OCI-LY7 (cell line): ENCODE data around the gene ECSIT. TPM values are rescaled to one million over a fixed set of nuclear protein-coding genes. Genes with fewer than 3 reads are reported as not detected.

ENCODE experiments used
- BruUV-seq: library from RNA; stranded (reverse); fragments of 400-500 nt; replicated peaks from 2 replicates; lab custom pipeline; 2021; lab: Mats Ljungman, UMichigan
- CTCF ChIA-PET: fragments of 300-600 bp; sonication (Branson Sonifier 250); formaldehyde crosslinking; loops from one replicate; lab custom pipeline; 2022; ENCODE audit warnings: antibody characterized with exemption; ENCODE audit not compliant: unreplicated experiment; lab: Charles Lee
- POLR2A ChIA-PET: fragments of 300-600 bp; sonication (Branson Sonifier 250); formaldehyde crosslinking; loops from one replicate; lab custom pipeline; 2022; ENCODE audit warnings: antibody characterized with exemption; lab: Charles Lee
- DNase-seq: peaks from one replicate; pipeline ENCODE4 v3.0.0-alpha.2; 2015; ENCODE audit warnings: low spot score
- H2AFZ ChIP-seq: fragments of 200-600 bp; sonication (generic), shearing (Covaris generic); 2 replicates; pipeline ENCODE4 v1.6.1; 2014; ENCODE audit warnings: mild to moderate bottlenecking, antibody characterized with exemption, low read length, moderate library complexity
- H3K27ac ChIP-seq: fragments of 200-600 bp; sonication (generic); 2 replicates; pipeline ENCODE4 v1.5.1; 2014; ENCODE audit warnings: mixed run types, low read depth, mild to moderate bottlenecking, moderate library complexity, low read length, inconsistent platforms; ENCODE audit not compliant: poor library complexity, severe bottlenecking
- H3K36me3 ChIP-seq: fragments of 200-600 bp; sonication (generic); 2 replicates; pipeline ENCODE4 v1.6.1; 2014; ENCODE audit warnings: mild to moderate bottlenecking, antibody characterized with exemption, low read length, moderate library complexity, mixed read lengths; ENCODE audit not compliant: insufficient read depth
- H3K4me1 ChIP-seq: fragments of 200-600 bp; sonication (generic); 2 replicates; pipeline ENCODE4 v1.5.1; 2014; ENCODE audit warnings: mild to moderate bottlenecking, low read length; ENCODE audit not compliant: insufficient read depth, poor library complexity, severe bottlenecking
- H3K4me2 ChIP-seq: fragments of 200-600 bp; sonication (generic); 2 replicates; pipeline ENCODE4 v1.6.1; 2014; ENCODE audit warnings: mild to moderate bottlenecking, low read length
- H3K4me3 ChIP-seq: fragments of 200-600 bp; sonication (generic); 2 replicates; pipeline ENCODE4 v1.5.1; 2014; ENCODE audit warnings: mild to moderate bottlenecking, low read depth, low read length; ENCODE audit not compliant: poor library complexity, severe bottlenecking
- H3K79me2 ChIP-seq: fragments of 200-600 bp; sonication (generic); 2 replicates; pipeline ENCODE4 v1.6.1; 2016; ENCODE audit warnings: low read depth, mild to moderate bottlenecking, low read length, moderate library complexity, mixed read lengths; ENCODE audit not compliant: insufficient read depth
- H3K9me2 ChIP-seq: fragments of 200-600 bp; sonication (generic); 2 replicates; pipeline ENCODE4 v1.6.1; 2016; ENCODE audit warnings: mild to moderate bottlenecking, low read length, mixed read lengths; ENCODE audit not compliant: insufficient read depth
- H3K9me3 ChIP-seq: fragments of 200-600 bp; sonication (generic); 2 replicates; pipeline ENCODE4 v1.6.1; 2014; ENCODE audit warnings: mild to moderate bottlenecking, mixed run types, low read length, mixed read lengths
- H4K20me1 ChIP-seq: fragments of 200-600 bp; sonication (generic); 2 replicates; pipeline ENCODE4 v1.6.1; 2014; ENCODE audit warnings: mild to moderate bottlenecking, antibody characterized with exemption, low read length, moderate library complexity, mixed read lengths; ENCODE audit not compliant: insufficient read depth
- EZH2phosphoT487 ChIP-seq: fragments of 200-600 bp; sonication (generic); IDR thresholded peaks from 2 replicates; pipeline ENCODE4 v1.6.1; 2018; ENCODE audit warnings: low read depth, borderline replicate concordance, mild to moderate bottlenecking, mixed run types, antibody characterized with exemption, low read length, moderate library complexity, mixed read lengths
- intact Hi-C: fragments of 100-400 bp; cut with micrococcal nuclease; formaldehyde crosslinking; loops from one replicate; pipeline ENCODE4 v1.10.0; 2022; ENCODE audit not compliant: unreplicated experiment
- total RNA-seq, 2 experiments: library from RNA; depleted of rRNA in 1 of 2; stranded (reverse); fragments of >200 nt in 1 of 2; shearing (Covaris generic) in 1 of 2; gene quantifications; 2 replicates each; pipeline ENCODE4 v1.2.3, GENCODE V29; 2014 to 2022
- TF ChIP-seq, protein P1 (sequence below): fragments of 200-600 bp; sonication (generic); conservative IDR thresholded peaks from 2 replicates; pipeline ENCODE4 v1.5.1; 2014; ENCODE audit warnings: mild to moderate bottlenecking, antibody characterized with exemption, low read length, moderate library complexity, mixed read lengths

The ECSIT gene
- total RNA-seq, 2 experiments from 2014 or later, result 40.6 to 59.5 TPM

DNA sequence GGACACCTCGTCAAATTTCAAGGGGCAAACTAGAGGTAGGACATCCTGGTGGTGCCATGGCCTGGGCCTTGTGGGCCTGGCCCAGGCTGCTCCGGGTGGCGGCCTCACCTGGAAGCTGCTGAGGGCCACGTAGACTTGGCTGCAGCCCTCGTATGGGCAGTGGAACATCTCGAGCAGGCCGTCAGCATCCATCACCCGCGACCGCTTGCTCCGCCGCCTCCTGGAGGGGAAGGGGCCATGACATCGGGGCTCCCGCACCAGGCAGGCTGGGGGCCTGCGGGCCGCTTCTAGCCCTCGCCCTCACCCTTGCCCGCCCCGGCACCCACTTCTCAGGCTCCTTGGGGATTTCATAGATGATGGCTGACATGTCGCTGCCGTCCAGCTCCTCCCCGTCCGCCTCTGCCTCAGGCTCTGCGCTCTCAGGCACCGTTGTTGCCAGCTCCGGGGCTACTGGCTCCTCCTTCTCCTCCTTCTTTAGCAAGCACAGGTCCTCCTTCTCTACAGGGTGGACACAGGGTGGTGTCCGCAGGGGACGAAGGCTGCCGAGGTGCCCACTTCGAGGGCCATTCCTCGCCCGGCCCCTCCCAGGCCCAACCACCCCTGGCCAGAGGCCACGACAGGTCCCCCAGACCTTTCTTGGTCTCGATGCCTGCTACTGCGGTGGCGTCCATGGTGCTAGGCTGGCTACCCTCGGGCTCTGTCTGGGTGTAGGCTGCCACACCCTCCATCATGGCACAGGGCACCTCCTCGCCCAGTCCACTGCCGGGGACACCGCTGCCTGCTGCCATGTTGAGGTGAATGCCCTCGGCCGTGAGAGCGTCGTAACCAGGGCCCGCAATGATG, 42.1 kb downstream of the ECSIT start:
- H4K20me1 ChIP-seq, result no peaks in the 10 kb centered on the region
- intact Hi-C loops, result no loop called here
- no peaks in the 10 kb centered on the region for H3K9me2 ChIP-seq
- no peaks in the 10 kb centered on the region for H3K79me2 ChIP-seq
- peaks cover 14% of the 10 kb centered on the region for H3K36me3 ChIP-seq
- H3K27ac ChIP-seq, result no peak overlapping the region
- no peak overlapping the region for H2AFZ ChIP-seq
- TF ChIP-seq, protein P1, sequence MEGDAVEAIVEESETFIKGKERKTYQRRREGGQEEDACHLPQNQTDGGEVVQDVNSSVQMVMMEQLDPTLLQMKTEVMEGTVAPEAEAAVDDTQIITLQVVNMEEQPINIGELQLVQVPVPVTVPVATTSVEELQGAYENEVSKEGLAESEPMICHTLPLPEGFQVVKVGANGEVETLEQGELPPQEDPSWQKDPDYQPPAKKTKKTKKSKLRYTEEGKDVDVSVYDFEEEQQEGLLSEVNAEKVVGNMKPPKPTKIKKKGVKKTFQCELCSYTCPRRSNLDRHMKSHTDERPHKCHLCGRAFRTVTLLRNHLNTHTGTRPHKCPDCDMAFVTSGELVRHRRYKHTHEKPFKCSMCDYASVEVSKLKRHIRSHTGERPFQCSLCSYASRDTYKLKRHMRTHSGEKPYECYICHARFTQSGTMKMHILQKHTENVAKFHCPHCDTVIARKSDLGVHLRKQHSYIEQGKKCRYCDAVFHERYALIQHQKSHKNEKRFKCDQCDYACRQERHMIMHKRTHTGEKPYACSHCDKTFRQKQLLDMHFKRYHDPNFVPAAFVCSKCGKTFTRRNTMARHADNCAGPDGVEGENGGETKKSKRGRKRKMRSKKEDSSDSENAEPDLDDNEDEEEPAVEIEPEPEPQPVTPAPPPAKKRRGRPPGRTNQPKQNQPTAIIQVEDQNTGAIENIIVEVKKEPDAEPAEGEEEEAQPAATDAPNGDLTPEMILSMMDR, result no peak
- no peak for TF ChIP-seq EZH2phosphoT487
- H3K4me2 ChIP-seq, result no peak overlapping the region
- no peak overlapping the region for H3K4me3 ChIP-seq
- ChIA-PET POLR2A (no interaction called here), CTCF (no interaction called here)
- BruUV-seq, result no TSS peak
- H3K9me3 ChIP-seq, result no peaks in the 10 kb centered on the region
- H3K4me1 ChIP-seq, result peaks cover 14% of the 10 kb centered on the region
- no peak for DNase-seq

DNA sequence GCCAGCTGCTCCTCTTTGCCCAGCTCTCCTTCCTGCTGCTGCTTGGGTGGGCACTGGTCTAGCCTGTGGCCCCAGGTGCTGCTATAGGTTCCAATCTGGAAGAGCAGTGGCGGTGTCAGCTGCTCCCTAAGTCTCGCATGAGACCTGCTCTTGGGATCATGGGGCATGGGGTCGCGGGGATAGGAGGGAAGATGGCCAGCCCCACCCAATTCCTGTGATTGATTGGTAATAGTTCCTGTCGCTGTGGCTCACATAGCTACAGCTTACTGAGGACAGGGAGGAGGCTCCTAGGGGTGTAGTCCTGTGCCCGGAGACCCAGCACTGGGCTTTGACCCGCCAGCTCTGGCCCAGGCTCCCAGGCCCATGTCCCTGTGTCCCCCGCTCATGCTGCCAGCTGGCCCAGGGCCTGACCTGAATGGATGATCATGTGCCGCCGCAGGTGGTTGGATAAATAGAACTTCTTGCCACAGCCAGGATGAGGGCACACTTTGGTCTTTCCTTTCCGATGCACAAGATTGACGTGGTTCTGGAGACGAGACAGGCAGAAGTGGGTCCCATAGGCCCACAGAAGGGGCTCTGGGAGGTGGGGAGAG, 43.6 kb downstream of the ECSIT start:
- DNase-seq, result no peak
- no peak for TF ChIP-seq EZH2phosphoT487
- TF ChIP-seq, protein P1, result no peak
- Histone ChIP-seq H3K4me3 (no peak overlapping the region), H4K20me1 (no peaks in the 10 kb centered on the region), H3K4me1 (peaks cover 23% of the 10 kb centered on the region), H3K9me2 (no peaks in the 10 kb centered on the region), H3K9me3 (no peaks in the 10 kb centered on the region), H3K36me3 (peaks cover 14% of the 10 kb centered on the region), H3K79me2 (no peaks in the 10 kb centered on the region), H2AFZ (no peak overlapping the region), H3K27ac (no peak overlapping the region), H3K4me2 (no peak overlapping the region)
- ChIA-PET CTCF (no interaction called here), POLR2A (interaction anchor here (1.2 kb wide), 1 partner anchor 104 kb away, joined by 4 read pairs; no protein-coding TSS in a partner anchor)
- intact Hi-C loops, result no loop called here
- no TSS peak for BruUV-seq
